A673 (cell line): ENCODE data around the gene IWS1.

Experiments
- EZH2 ChIP-seq: fragments of 200-600 bp; sonication (generic); IDR thresholded peaks from 2 replicates; pipeline ENCODE4 v1.6.1; 2017; ENCODE audit warnings: borderline replicate concordance, low read depth, mild to moderate bottlenecking, mixed read lengths, antibody characterized with exemption, low read length; ENCODE audit not compliant: poor library complexity, severe bottlenecking
- TF ChIP-seq, protein P1 (sequence below): fragments of 300-800, 200-600 bp; sonication (generic); conservative IDR thresholded peaks from 2 replicates; pipeline ENCODE4 v1.5.1; 2017; ENCODE audit warnings: low read depth, mild to moderate bottlenecking, antibody characterized with exemption, low read length, moderate library complexity, mixed read lengths

DNA sequence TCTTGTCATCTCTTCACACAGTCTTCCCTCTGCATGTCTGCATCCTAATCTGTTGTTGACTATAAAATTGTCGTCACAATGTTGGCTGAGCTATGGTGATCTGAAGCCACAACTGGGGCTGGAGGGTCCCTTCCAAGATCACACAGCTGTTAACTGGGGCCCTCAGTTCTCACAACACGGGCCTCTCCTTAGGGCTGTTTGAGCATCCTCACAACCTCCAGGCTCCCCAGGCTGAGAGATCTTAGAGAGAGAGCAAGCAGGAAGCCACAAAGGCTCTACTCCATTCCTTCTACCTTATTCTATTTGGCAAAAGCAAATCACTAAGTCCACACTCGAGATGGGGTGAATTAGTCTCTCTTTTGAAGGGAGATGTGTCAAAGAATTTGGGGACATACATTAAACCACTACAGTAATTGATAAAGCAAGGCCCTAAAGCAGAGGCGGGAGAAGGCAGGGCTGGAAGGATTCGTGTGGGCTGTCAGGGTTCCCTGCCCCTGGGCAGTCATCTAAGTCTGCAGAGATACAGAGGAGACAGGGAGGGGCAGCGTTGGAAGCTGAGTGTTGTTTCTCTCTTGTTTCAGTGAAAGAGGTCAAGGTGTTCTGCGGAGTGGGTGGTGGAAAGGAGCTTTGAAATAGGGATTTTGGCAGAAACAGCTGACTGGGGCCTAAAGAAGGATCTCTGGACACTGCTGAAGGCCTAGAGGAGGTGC is 25.1 kb upstream of the IWS1 start:
- TF ChIP-seq, protein P1, sequence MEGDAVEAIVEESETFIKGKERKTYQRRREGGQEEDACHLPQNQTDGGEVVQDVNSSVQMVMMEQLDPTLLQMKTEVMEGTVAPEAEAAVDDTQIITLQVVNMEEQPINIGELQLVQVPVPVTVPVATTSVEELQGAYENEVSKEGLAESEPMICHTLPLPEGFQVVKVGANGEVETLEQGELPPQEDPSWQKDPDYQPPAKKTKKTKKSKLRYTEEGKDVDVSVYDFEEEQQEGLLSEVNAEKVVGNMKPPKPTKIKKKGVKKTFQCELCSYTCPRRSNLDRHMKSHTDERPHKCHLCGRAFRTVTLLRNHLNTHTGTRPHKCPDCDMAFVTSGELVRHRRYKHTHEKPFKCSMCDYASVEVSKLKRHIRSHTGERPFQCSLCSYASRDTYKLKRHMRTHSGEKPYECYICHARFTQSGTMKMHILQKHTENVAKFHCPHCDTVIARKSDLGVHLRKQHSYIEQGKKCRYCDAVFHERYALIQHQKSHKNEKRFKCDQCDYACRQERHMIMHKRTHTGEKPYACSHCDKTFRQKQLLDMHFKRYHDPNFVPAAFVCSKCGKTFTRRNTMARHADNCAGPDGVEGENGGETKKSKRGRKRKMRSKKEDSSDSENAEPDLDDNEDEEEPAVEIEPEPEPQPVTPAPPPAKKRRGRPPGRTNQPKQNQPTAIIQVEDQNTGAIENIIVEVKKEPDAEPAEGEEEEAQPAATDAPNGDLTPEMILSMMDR: no peak
- no peak for TF ChIP-seq EZH2
